CD4-positive, alpha-beta T cell treated with Interleukin-21 for 1 hour (primary cell): ENCODE data around the gene SLC41A3.
A peak's percentile ranks its signal among the peaks of the same experiment; 100 is the strongest.
"Not testable (repeated sequence)": the region's sequence is repeated elsewhere in the genome, so short reads cannot be mapped to it uniquely, and the experiment has no call there.

Experiments used
- DNase-seq: peaks from one replicate; pipeline ENCODE4 v3.0.0-alpha.2; 2020

The SLC41A3 gene

DNA sequence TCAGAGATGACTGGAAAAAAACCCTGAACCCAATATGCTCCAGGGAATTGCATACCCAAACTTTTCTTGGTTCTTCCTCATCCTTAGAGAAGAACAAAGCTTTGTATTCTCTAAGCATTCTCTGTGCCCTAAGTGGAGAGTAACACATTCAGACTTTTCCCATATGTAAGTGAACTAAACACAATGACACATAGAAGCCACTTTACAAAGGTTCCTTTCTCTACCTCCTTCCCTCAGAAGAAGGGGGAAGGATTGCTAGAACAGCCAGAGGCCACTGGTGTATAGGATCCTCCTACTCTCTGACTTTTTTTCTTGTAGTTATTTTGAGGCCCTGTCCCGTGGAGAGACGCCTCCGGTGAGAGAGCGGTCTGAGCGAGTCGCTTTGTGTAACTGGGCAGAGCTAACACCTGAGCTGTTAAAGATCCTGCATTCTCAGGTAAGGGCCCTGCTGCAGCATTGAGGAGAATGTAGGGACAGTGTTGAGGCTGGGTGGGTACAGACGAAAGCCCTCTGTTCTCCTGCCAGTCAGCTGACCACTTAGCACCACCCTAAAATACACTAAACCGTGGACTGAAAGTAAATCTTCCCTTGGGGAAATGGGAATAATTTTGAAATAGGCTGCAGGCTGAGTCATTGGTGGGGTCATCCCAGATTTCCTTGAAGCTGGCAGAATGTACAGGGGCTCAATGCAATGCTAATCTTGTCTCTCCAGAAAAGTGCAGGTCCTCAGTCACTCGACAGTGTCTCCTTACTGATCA is 108.5 kb downstream of the SLC41A3 start:
- not testable (repeated sequence) for DNase-seq

GRCh38 chr3:125971997-125972944 is 111.7 kb downstream of the SLC41A3 start:
- peak; percentile 53 for DNase-seq

- DNase-seq: not testable (repeated sequence)
Measured at GRCh38 chr3:125968701-125969592, 115.0 kb downstream of the SLC41A3 start, which contains the start of gene ROPN1B. TSS of gene ROPN1B (plus strand) at chr3:125969178. CDS start at chr3:125972055, 2,877 bp downstream.

DNA sequence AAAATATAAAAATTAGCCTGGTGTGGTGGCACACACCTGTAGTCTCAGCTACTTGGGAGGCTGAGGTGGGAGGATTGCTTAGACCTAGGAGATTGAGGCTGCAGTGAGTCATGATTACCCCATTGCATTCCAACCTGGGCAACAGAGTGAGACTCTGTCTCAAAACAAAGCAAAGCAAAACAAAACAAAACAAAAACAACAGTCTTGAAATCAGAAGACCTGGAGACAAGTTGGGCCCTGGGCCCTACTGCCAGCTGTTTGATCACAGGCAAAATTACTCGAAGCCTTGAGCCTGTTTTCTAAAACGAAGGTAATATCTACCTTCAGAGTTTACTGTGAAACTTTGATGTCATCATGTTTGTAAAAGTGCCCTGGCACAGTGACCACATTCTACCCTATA is 115.8 kb downstream of the SLC41A3 start:
- DNase-seq: not testable (repeated sequence)

DNA sequence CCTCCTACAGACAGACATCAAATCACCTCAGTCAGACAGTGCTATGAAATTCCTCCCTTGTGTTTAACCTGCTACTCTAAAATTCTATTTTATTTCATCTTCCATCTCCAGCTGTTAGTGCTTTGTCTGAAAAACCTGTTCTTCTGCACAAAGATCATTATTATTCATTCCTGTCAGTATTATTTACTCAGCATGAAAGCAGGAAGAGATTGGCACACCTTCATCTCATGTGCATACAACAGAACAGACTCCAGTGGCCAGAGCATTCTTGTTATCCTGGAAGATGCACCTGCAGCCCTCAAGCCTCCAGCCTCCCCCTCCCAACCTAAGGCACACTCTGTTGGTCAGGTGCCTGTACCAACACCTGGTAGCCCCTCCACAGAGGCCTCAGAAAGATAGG is 116.8 kb downstream of the SLC41A3 start:
- no peak for DNase-seq

DNA sequence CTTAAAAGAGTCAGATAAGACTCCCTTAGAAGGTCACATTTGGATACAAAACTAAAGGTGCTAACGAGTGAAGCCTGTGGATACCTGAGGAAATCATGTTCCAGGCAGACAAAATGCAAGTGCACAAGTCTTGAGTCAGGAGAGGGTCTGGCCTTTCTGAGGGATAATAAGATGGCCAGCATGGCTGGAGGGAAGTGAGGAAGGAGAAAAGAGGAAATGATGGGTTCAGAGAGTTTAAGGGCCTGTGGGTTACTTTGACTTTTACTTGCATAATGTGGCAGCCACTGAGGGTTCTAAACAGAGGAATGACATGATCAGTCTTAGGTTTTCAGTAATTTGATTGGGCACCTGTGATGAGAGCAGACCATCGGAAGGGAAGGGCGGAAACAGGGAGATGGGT is 118.4 kb downstream of the SLC41A3 start:
- no peak for DNase-seq

DNA sequence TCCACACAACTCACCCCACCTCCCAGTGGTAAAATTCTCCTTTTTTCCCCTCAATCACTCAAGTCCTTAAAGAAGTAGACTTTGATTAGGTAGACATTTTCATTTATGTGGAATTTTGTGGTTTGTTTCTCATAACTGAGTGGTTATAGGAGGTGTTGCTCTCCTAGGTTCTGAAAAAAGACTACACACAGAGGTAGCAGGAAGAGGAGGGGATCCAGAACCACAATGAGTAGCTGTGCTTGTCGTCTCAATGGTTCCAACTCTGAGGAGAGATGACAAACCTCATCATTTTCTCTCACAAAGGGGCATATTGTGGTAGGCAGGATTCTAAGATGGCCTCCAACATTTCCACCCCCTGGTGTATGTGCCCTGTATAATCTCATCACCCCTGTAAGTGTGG is 120.1 kb downstream of the SLC41A3 start:
- DNase-seq: not testable (repeated sequence)

GRCh38 chr3:125961289-125961589 is 122.7 kb downstream of the SLC41A3 start:
- DNase-seq: no peak

DNA sequence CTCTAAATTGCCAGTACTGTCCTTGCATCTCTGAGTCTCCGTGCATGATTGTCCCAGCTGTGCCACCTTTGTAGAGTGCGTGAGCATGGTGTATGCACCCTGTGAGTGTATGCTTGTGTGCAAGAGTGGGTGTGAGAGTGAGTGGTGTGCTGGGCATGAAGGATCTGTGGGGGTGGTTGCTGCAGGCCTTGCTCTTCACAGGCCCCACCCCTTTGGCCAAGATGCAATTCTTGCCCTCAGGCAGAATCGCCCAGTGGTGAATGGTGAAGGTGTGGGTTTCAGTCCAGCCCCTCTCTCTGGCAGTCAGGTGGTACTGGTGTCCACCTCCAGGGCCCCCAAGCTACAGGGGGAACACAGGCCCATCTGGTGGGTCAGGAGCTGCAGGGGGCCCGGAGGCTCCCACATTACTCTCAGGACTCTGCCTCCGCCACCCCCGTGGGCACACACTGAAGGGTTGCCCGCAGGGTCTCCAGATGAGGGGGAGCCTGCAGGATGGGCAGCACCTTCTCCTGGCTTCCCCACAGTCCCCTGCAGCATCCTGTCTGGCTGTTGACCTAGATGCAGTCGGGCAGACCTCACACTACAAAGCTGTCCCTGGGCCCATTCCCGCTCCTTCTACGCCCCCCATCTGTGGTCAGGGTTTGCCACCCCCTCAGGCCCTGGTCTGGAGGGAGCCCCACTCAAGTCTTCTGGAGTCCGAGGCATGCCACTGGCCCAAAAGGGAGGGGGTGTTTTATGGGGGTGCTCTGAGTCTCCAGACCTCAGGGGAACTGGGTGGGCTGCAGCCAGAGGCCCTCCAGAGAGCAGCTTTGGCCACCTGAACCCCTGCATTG is 123.3 kb downstream of the SLC41A3 start:
- no peak for DNase-seq

GRCh38 chr3:125960066-125960424 is 123.9 kb downstream of the SLC41A3 start:
- no peak for DNase-seq

GRCh38 chr3:125959317-125960065 is 124.4 kb downstream of the SLC41A3 start:
- no peak for DNase-seq

- DNase-seq: no peak
Measured at GRCh38 chr3:125958511-125959316, 125.2 kb downstream of the SLC41A3 start.

DNA sequence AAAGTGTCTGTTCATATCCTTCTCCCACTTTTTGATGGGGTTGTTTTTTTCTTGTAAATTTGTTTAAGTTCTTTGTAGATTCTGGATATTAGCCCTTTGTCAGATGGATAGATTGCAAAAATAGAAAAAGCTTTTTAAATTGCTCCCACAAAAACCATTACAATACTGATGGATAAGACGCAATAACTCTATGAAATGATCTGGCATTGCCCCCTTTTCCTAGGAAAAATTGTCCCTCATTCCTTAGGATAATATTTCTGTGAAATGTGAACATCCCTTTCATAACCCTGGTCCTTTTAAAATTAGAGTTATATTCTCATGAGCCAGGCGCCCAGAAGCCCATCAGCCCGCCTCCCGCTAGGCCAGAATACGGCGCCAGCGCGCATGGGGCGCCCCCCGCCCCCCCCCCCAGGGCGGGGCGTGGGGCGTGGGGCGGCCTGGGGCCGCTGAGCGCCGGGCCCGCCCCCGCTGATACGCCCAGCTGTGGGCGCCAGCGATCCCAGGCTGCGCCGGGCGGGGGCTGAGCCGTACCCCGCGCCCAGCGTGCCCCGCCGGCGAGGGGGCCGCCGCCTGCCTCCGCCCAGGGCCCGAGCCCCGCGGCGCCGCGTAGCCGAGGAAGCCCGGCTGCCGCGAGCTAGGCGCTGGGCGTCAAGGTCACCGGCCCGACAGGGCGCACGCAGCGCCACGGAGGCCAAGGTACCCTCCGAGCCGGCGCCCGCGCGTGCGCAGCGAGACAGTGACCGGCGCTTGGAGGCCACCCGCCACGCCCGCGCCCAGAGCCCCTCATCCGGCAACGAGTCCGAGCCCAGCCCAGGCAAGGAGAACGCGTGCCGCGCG is 126.0 kb downstream of the SLC41A3 start:
- no peak for DNase-seq

GRCh38 chr3:125957020-125957419 is 126.9 kb downstream of the SLC41A3 start:
- DNase-seq: not testable (repeated sequence)
